Breast epithelium (tissue), 4 donors: Measurements from ENCODE around the gene TMEM200C. TPM values are rescaled to one million over a fixed set of nuclear protein-coding genes. Genes with fewer than 3 reads are reported as not detected.

Experiments
- DNase-seq, 2 donors: peaks; one replicate each; pipeline ENCODE4 v3.0.0-alpha.2; 2019; ENCODE audit warnings: low spot score in 2 of 2
- H3K27ac ChIP-seq, 2 donors: fragments of 200-600 bp; sonication (generic) in 1 of 2; one replicate each; pipeline ENCODE4 v1.5.1; 2016 to 2019; ENCODE audit warnings: mild to moderate bottlenecking in 1 of 2
- H3K27me3 ChIP-seq, 2 donors: fragments of 200-600 bp; sonication (generic) in 1 of 2; one replicate each; pipeline versions ENCODE4 v1.5.1 to v1.6.0; 2017 to 2019; ENCODE audit warnings: control low read depth in 1 of 2, mild to moderate bottlenecking in 1 of 2
- H3K36me3 ChIP-seq: fragments of 200-600 bp; one replicate; pipeline ENCODE4 v1.5.1; 2019
- H3K4me1 ChIP-seq, 2 donors: fragments of 200-600 bp; sonication (generic); one replicate each; pipeline ENCODE4 v1.5.1; 2016 to 2019; ENCODE audit warnings: control low read depth in 1 of 2
- H3K4me3 ChIP-seq, 3 donors: fragments of 200-600 bp; sonication (generic); 1 replicate in 2 of 3; 2 replicates in 1 of 3; pipeline ENCODE4 v1.5.1; 2016 to 2019; ENCODE audit warnings: mild to moderate bottlenecking in 3 of 3, moderate library complexity in 2 of 3
- H3K9me3 ChIP-seq, 2 donors: fragments of 200-600 bp; sonication (generic) in 1 of 2; one replicate each; pipeline ENCODE4 v1.5.1; 2016 to 2019; ENCODE audit warnings: control low read depth in 1 of 2
- CTCF ChIP-seq, 3 donors: fragments of 450-650 bp; IDR thresholded peaks; one replicate each; pipeline ENCODE4 v1.5.1; 2016 to 2017; ENCODE audit warnings: antibody characterized with exemption in 3 of 3, mild to moderate bottlenecking in 3 of 3, moderate library complexity in 3 of 3
- POLR2A ChIP-seq: fragments of 450-650 bp; IDR thresholded peaks from one replicate; pipeline ENCODE4 v1.6.1; 2016; ENCODE audit warnings: antibody characterized with exemption, mild to moderate bottlenecking, moderate library complexity
- POLR2AphosphoS5 ChIP-seq, 3 donors: sonication (generic); formaldehyde crosslinking; IDR thresholded peaks; one replicate each; pipeline ENCODE4 v1.6.1; 2017; ENCODE audit warnings: antibody characterized with exemption in 3 of 3
- intact Hi-C: fragments of 100-400 bp; cut with DNase I; formaldehyde crosslinking; loops from one replicate; pipeline ENCODE4 v1.15.1; 2023; ENCODE audit warnings: low total_unique reads
- total RNA-seq, 3 donors: library from RNA; depleted of rRNA; stranded (reverse); fragments of >200 nt; gene quantifications; one replicate each; pipeline ENCODE4 v1.1.0, GENCODE V29; 2016

The TMEM200C gene
- total RNA-seq, 3 donors from 2014 or later, result 0.16 to 1.2 (median 0.98) TPM

GRCh38 chr18:5899835-5900234, 4.5 kb upstream of the TMEM200C start:
- H3K4me3 ChIP-seq, result no peak overlapping the region
- intact Hi-C loops, result no loop called here
- TF ChIP-seq POLR2A, result no peak
- TF ChIP-seq CTCF (IDR thresholded peaks at IDR 0.05), result no peak
- no peak for TF ChIP-seq POLR2AphosphoS5 (IDR thresholded peaks at IDR 0.05)
- H3K36me3 ChIP-seq, result no peaks in the 10 kb centered on the region
- H3K4me1 ChIP-seq, result no peaks in the 10 kb centered on the region
- H3K27ac ChIP-seq, result no peak overlapping the region
- DNase-seq, result no peak
- no peaks in the 10 kb centered on the region for H3K9me3 ChIP-seq
- H3K27me3 ChIP-seq, result peaks cover 3 to 7% of the 10 kb centered on the region in 2 donors

- Histone ChIP-seq H3K27me3 (peaks cover 3 to 26% of the 10 kb centered on the region in 2 donors), H3K27ac (peak overlapping the region; percentile 82 to 90), H3K9me3 (no peaks in the 10 kb centered on the region), H3K4me1 (no peaks in the 10 kb centered on the region), H3K4me3 (peak overlapping the region; percentile 49 to 87 (median 70)), H3K36me3 (no peaks in the 10 kb centered on the region)
- intact Hi-C loops, result no loop called here
- peak; percentile 44 to 52 for DNase-seq
- TF ChIP-seq POLR2A, result no peak
- no peak for TF ChIP-seq POLR2AphosphoS5 (IDR thresholded peaks at IDR 0.05)
- no peak for TF ChIP-seq CTCF (IDR thresholded peaks at IDR 0.05)
Measured at GRCh38 chr18:5895876-5896740, 786 bp upstream of the TMEM200C start.

GRCh38 chr18:5894611-5895298, 567 bp downstream of the TMEM200C start:
- Histone ChIP-seq H3K9me3 (no peaks in the 10 kb centered on the region), H3K27me3 (peaks cover 3 to 30% of the 10 kb centered on the region in 2 donors), H3K4me3 (peak overlapping the region; percentile 49 to 87 (median 70)), H3K27ac (peak overlapping the region; percentile 82 to 90), H3K36me3 (no peaks in the 10 kb centered on the region), H3K4me1 (no peaks in the 10 kb centered on the region)
- TF ChIP-seq CTCF (IDR thresholded peaks at IDR 0.05) (no peak), POLR2A (no peak), POLR2AphosphoS5 (IDR thresholded peaks at IDR 0.05) (no peak)
- intact Hi-C loops, result no loop called here
- DNase-seq, result peak in 1 of 2 donors; percentile 18

- H3K9me3 ChIP-seq, result no peaks in the 10 kb centered on the region
- H3K4me1 ChIP-seq, result no peaks in the 10 kb centered on the region
- DNase-seq, result no peak
- TF ChIP-seq POLR2AphosphoS5 (IDR thresholded peaks at IDR 0.05), result no peak
- peak overlapping the region; percentile 49 to 87 (median 70) for H3K4me3 ChIP-seq
- H3K27me3 ChIP-seq, result peaks cover 3 to 30% of the 10 kb centered on the region in 2 donors
- peak overlapping the region; percentile 82 to 90 for H3K27ac ChIP-seq
- intact Hi-C loops, result no loop called here
- H3K36me3 ChIP-seq, result no peaks in the 10 kb centered on the region
Measured at GRCh38 chr18:5893956-5894610, 1.2 kb downstream of the TMEM200C start.

GRCh38 chr18:5892823-5893431, 2.4 kb downstream of the TMEM200C start:
- no peak for DNase-seq
- H3K4me3 ChIP-seq, result no peak overlapping the region
- H3K27me3 ChIP-seq, result peaks cover 3 to 30% of the 10 kb centered on the region in 2 donors
- no peak overlapping the region for H3K27ac ChIP-seq
- H3K9me3 ChIP-seq, result no peaks in the 10 kb centered on the region
- no peaks in the 10 kb centered on the region for H3K4me1 ChIP-seq
- TF ChIP-seq CTCF (IDR thresholded peaks at IDR 0.05) (no peak), POLR2A (no peak), POLR2AphosphoS5 (IDR thresholded peaks at IDR 0.05) (no peak)
- intact Hi-C loops, result no loop called here
- H3K36me3 ChIP-seq, result no peaks in the 10 kb centered on the region
